ENCODE results near the gene COTL1.

GRCh38 chr16:84633622-84634021 is 15.7 kb upstream of the COTL1 start:
- no peak for TF ChIP-seq POLR2A (IDR thresholded peaks at IDR 0.05; ENCODE audit: low read length)
- TF ChIP-seq GATA1 (IDR thresholded peaks at IDR 0.05; ENCODE audit: low read depth, low read length), result no peak
